ENCODE measurements around the gene SGK1.
A peak's percentile ranks its signal among the peaks of the same experiment; 100 is the strongest.

GRCh38 chr6:134357022-134357487 is 39.1 kb upstream of the SGK1 start:
- TF ChIP-seq CTCF (IDR thresholded peaks at IDR 0.05) (no peak), POLR2AphosphoS5 (IDR thresholded peaks at IDR 0.05) (no peak), POLR2A (IDR thresholded peaks at IDR 0.05) (no peak), EP300 (IDR thresholded peaks at IDR 0.05) (peak in 1 of 4 donors; percentile 2)
